Measurements from ENCODE around the gene THBS1.

THBS1 gene

DNA sequence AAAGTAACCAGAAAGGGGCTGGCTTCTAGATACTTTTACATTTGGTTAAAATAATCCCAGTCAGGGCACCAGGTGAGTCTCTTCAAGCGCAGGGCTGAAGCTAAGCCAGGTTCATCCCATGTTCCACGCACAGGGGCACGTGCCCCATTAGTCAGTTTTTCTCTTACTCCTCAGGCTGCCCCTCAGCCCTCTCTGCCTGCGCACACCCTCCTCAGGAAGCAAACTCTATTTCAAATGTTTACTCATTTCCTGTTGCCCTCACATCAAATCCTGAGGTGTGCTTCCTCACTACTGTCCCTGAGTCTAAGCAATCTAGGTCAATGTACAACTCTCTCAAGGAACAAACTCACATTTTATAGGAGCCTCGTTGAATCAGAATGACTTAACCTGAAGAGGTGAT is 48.5 kb downstream of the THBS1 start:
- FAIRE-seq: no peak
- DNase-seq (ENCODE audit: low spot score): peak; percentile 11

- FAIRE-seq: no peak
Observed at GRCh38 chr15:39629906-39630305, 49.0 kb downstream of the THBS1 start.

GRCh38 chr15:39631357-39631756 is 50.5 kb downstream of the THBS1 start:
- FAIRE-seq: no peak
- DNase-seq (ENCODE audit: low spot score): no peak

More at GRCh38 chr15:39629906-39630305, 49.0 kb downstream of the THBS1 start:
- no peak for DNase-seq (ENCODE audit: low spot score)

- DNase-seq (ENCODE audit: low spot score) (no peak), FAIRE-seq (no peak)
Observed at GRCh38 chr15:39638041-39638440, 57.2 kb downstream of the THBS1 start.

- FAIRE-seq (no peak), DNase-seq (ENCODE audit: low spot score) (no peak)
Observed at GRCh38 chr15:39639037-39639436, 58.2 kb downstream of the THBS1 start.

- FAIRE-seq (no peak), DNase-seq (ENCODE audit: low spot score) (no peak)
Observed at GRCh38 chr15:39640665-39641064, 59.8 kb downstream of the THBS1 start.

DNA sequence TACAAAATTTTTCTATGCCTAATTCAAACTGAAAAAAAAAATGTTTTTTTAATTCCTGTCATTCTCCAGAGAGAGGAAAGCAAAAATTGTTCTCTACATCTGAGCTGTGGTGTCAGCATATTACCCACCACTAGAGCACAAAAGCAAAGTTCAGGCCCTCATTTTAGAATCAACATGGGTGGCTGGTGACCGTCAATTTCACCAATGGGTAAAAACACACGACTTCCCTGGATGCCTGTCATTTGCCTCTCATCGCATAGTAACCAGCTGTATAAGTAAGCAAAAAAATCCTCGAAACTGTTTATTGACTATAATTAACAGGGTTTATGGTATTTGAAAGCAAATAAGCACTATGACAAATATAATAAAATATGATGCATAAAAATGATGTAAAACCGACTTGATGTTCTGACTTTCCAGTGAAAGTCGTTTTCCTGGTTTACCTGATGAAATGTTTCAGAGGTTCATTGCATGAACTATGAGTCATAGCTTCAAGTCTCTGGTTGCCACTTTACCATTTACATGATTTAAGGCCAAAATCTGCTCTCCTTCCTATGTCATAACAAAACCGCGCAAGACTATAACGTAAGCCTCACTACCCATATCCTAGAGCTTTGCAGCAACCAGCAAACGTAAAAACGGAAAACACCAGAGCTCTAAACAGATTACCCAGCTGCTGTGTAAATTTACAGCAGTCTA is 60.5 kb downstream of the THBS1 start:
- FAIRE-seq: no peak

DNA sequence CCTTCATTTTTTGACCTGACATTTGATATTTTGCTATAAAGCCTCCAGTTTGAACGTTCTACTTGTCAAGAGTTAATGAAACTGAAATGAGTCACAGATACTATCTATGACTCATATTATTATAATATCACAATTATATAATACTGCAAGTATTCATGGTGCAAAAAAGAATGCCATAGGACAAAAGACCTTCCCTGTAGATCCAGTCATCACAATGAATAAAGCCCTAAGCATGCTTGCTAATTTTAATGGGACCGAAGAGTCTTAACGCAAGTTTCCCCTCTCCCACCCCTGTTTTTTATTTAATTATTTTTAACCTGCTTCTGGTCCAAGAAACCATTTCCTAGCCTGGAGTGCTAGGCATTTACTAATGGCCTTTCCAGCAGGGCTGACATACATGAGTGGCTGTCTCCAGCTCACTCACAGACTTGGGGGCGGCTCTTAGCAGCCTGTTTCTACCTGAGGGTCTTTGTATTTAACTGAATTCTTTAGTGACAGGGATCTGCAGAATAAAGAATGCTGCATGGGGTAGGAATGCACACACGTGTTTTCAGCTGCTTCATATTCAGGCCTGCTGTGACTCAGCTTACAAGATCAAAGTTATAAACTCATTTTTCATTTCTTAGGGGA is 61.2 kb downstream of the THBS1 start:
- FAIRE-seq: no peak

More for the DNA sequence above, 60.5 kb downstream of the THBS1 start:
- DNase-seq (ENCODE audit: low spot score): no peak

DNA sequence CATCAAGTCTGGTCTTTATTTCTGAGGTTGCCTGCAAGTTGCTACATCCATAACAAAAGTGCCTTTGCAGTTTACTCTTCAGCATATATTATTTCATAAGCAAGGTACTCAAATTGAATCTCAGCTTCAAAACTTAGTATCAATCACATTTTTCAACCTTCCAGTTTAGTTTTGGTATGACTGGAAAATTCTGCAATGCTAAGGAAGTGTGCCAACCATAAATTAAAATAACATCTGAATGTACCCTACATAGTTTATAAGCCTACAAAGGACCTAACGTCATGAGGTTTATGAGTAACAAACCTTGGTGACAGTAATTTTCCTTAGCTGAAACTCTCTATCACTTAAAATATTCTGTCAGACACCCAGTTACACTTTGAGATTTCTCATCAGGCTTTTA is 62.8 kb downstream of the THBS1 start:
- no peak for FAIRE-seq

More for the DNA sequence above, 61.2 kb downstream of the THBS1 start:
- peak; percentile 9 for DNase-seq (ENCODE audit: low spot score)

GRCh38 chr15:39644136-39644535 is 63.3 kb downstream of the THBS1 start:
- FAIRE-seq: no peak
- no peak for DNase-seq (ENCODE audit: low spot score)

More for the DNA sequence above, 62.8 kb downstream of the THBS1 start:
- DNase-seq (ENCODE audit: low spot score): no peak

DNA sequence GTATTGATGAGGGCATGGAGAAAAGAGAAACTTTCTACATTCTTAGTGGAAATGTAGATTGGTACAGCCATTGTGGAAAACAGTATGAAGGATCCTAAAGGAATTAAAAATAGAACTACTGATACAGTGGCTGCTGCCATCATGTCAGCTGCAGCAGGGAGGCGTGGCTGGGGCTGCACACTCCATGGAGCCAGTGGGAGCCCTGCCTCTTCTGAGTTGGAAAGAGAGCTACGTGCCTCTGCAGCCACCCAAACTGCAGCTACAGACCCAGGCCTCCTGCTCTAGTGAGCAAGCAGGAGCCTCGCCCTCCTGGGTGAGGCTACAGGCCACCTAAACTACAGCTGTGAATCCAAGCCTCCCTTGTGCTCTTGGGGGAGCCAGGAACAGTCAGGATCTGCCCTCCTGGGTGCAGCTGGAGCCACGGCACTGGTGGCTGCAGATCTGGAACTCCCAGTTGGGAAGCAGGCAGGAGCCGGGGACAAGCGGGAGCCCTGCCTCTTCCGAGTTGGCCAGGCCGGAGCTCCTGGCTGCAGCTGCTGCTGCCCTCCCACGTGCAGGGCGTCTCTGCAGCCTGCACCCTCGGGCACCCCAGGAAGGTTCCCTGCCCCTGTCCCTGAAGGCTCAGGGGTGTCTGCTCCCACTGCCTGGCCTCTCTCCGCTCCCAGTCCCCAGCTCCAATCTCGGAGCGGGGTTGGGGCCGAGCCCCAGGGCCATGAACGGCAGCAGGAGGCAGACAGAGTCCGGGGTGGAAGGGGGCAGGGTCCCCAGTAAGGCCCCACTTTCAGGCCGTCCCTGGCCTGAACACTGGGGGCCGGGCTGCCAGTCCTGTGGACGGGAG is 64.5 kb downstream of the THBS1 start:
- FAIRE-seq (no peak), DNase-seq (ENCODE audit: low spot score) (no peak)

GRCh38 chr15:39645976-39646257 is 65.0 kb downstream of the THBS1 start:
- DNase-seq (ENCODE audit: low spot score): no peak
- FAIRE-seq: no peak

- no peak for DNase-seq (ENCODE audit: low spot score)
- FAIRE-seq: no peak
Observed at GRCh38 chr15:39646425-39646824, 65.5 kb downstream of the THBS1 start.
